C4-2B (cell line): Measurements from ENCODE around the gene TMEM186.

Experiments used
- CTCF ChIP-seq: fragments of 450-650 bp; conservative IDR thresholded peaks from 2 replicates; pipeline ENCODE4 v1.5.1; 2017; ENCODE audit warnings: mild to moderate bottlenecking
- ZFX ChIP-seq: fragments of 450-650 bp; IDR thresholded peaks from 2 replicates; pipeline ENCODE4 v1.6.1; 2017

DNA sequence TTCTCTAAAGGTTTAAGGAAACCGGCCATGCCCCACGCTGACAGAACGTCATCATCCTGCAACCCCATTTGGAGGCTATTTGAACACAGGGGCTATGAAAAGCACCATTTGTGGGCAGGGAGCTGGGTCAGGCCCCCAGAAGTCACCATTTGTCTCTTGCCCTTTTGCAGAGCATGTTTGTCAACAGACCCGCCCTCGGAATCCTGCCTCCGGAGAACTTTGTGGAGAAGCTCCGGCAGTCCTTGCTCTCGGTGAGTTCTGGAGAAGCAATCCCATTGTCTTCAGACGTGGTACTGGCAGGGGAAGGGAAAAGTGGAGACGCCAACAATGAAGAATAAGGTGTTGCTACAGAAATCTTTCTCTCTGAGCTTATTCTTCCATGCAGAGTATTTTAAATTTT is 33.5 kb downstream of the TMEM186 start:
- TF ChIP-seq CTCF, result no peak
- TF ChIP-seq ZFX, result no peak
